GM20000 (cell line): Measurements from ENCODE around the gene DPYSL3.

Experiments
- DNase-seq: peaks from one replicate; pipeline ENCODE4 v3.0.0; 2012; ENCODE audit warnings: low spot score
- CTCF ChIP-seq: IDR thresholded peaks from 2 replicates; pipeline ENCODE4 v1.5.1; 2012; ENCODE audit warnings: mild to moderate bottlenecking, control low read depth; ENCODE audit errors: extremely low read depth, missing control alignments

DPYSL3 gene

GRCh38 chr5:147436596-147436995 lies 73.3 kb downstream of the DPYSL3 start:
- no peak for TF ChIP-seq CTCF

DNA sequence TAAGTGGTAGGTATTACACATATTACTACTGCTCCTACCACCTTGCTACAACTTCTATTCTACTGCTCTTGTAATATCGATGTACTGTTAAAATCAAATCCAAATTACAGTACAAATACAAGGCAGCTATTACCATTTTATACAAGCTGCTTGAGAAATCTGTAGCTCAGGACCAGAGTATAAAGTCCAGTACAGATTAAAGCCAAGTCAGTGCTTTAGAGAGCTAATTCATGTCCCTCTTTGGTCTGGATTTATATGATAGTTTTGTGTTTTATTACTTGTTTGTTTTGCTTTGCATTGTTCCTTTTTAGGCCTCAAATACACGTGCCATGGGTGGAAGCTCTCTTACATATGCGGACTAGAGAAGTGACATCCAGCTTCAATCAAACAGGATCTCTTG lies 75.8 kb downstream of the DPYSL3 start:
- DNase-seq, result no peak
- no peak for TF ChIP-seq CTCF

More at GRCh38 chr5:147436596-147436995, 73.3 kb downstream of the DPYSL3 start:
- DNase-seq, result no peak

DNA sequence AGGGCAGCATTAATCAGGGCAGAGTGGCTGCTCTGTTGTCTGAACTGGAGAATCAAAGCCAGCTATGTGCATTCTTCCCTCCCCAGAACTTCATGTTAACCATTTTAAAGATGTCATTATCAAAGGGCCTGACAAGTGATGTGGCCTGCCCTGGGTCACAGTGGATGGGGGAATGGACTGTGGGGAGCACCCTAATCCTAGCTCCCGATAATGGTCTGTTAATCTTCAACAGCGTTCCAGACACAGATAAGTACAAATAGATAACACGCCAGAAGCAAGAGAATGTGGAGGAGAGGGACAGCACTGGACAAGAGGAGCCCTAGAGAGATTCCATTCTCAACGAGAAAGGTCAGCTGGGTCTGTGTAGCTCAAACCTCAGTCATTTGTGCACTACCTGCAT lies 77.5 kb downstream of the DPYSL3 start:
- no peak for DNase-seq
- no peak for TF ChIP-seq CTCF

DNA sequence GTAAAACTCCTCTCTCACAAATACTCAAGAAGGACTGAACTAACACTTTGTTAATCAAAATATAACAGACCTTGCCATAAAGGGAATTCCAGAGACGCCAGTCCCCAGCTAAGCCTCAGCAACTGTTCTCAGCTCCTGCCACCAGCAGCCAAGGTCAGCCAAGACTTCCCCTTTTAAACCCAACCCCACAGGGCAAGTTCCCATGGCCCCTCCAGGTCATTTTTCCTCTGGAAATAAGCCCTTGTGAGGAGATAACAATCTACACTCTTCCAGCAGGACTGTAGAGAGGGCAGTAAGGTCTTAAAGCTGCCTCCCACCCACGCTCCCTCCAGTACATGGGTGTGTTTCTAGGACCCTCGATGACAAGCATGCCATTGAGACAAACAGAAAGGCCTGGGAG lies 78.3 kb downstream of the DPYSL3 start:
- DNase-seq, result no peak
- TF ChIP-seq CTCF, result no peak

DNA sequence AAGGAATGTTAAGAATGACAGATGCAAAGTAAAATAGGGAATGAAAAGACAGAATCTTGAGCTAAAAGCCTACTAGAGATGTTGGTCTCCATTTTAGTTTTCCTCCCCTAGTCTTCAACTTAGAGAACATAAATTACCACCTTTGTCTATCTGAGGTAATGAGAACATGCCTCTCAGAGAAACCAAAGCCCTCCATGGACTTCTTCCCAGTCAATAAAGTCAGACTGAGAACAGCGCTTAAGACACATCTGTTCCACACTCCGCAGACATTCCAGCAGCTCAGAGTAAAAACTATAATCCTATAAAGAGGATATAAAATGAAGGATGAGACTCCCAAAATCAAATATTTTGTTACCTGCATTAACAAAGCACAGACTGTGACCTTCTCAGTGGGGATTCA lies 79.2 kb downstream of the DPYSL3 start:
- no peak for TF ChIP-seq CTCF
- no peak for DNase-seq

DNA sequence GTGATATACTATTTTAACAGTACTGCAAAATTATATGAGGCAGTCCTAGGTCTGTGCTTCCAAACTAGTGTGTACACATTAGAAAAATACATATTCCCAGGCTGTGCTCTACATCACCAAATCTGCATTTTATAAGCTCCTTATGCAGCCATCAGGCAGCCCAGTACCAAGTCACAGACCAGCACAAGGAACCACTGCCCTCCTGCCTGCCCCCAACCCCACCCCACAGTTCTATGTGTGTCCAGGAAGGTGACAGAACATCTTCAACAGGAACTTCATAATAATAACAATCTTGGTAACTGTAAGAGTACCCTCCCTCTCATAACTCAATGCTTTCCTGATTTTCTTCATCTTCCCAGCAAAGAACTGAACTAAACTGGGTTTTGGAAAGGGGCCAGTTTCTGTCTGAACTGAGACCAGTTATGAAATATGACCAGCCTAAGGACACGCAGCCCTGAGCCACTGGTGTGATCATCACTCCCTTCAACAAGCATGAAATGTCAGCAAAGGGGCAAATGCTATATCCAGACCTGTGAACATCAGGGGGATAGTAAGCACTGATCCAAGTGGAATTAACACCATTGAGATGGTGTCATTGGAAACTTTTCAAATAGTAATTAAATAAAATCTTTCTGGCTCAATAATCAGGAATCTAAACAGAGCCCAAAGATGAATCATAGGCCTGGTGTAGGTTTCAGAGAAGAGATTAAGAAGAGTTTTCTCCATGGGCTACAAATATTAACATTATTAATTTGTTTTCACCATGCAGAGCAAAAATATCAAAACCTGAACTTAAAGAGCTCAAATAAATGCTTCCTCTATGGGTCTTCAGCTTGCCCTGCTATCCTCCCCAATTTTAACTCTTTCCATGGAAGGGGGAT lies 82.1 kb downstream of the DPYSL3 start:
- DNase-seq, result no peak
- TF ChIP-seq CTCF, result no peak

DNA sequence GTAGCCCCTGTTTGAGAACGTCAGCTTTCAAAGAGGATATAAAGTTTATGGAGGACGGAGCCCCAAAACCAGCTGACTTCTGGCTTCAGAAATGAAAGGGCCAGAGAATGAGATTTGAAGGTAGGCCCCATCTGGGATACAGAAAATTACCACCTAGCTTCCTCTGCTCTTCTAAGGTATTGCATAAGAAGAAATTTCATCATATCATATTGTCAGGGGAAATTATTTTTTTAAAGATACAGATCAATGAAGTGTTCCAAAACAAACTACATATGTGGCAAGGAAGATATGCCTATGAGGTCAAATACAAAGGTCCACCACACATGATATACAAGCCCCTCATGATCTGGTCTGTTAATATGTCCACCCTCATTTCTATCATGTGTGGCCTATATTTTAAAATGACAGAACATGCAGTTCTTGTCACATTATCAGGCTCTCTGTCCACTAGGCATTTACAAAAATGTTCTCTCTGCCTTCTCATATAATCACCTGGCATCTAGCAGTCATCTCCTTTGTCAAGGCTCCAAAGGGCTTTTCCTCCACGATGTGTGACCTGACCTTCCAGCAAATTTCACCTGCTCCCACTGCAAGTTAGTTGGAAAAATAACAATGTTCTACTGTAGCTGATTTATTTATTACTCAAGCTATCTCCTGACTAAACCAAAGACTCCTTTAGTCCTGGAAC lies 83.1 kb downstream of the DPYSL3 start:
- no peak for TF ChIP-seq CTCF
- DNase-seq, result no peak
